Activated T-cell treated with anti-CD3 and anti-CD28 coated beads, Interleukin-2, amount 50 U/mL, for 24 hours (primary cell): Measurements from ENCODE around the gene COL4A1.

Source experiments
- DNase-seq: peaks from one replicate; pipeline ENCODE4 v3.0.0-alpha.2; 2020
- H3K27ac Mint-ChIP-seq: 2 replicates; pipeline ENCODE4 v1.8.0; 2020; ENCODE audit warnings: mild to moderate bottlenecking, mixed read lengths
- H3K27me3 Mint-ChIP-seq: 2 replicates; pipeline ENCODE4 v1.8.0; 2020; ENCODE audit warnings: mixed read lengths
- H3K36me3 Mint-ChIP-seq: 2 replicates; pipeline ENCODE4 v1.8.0; 2020; ENCODE audit warnings: low read depth, mixed read lengths
- H3K4me1 Mint-ChIP-seq: 2 replicates; pipeline ENCODE4 v1.8.0; 2020; ENCODE audit warnings: low read depth, mixed read lengths
- H3K4me3 Mint-ChIP-seq: 2 replicates; pipeline ENCODE4 v1.8.0; 2020; ENCODE audit warnings: mild to moderate bottlenecking, moderate library complexity, mixed read lengths
- H3K9me3 Mint-ChIP-seq: 2 replicates; pipeline ENCODE4 v1.8.0; 2020; ENCODE audit warnings: mixed read lengths

COL4A1 gene

DNA sequence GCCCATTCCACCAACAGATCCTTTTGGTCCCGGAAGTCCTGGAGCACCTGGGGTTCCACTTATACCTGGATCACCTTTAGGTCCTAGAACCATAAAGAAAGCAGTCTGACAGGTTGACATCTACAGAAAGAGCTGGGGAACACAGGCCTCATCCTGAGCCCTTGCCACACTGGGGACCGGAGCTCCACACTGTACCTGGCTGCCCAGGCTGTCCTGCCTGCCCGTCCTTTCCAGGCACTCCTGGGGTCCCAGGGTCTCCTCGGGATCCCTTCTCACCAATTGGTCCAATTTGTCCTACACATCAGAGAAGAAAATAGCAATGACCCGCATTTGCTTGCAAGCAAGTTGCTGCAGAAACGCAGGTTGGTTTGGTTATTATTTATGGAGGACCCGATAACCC is 130.5 kb downstream of the COL4A1 start:
- Mint-ChIP-seq H3K27me3 (peaks cover 4% of the 10 kb centered on the region), H3K36me3 (no peaks in the 10 kb centered on the region), H3K27ac (no peak overlapping the region), H3K4me3 (no peak overlapping the region), H3K4me1 (no peaks in the 10 kb centered on the region), H3K9me3 (peaks cover 14% of the 10 kb centered on the region)
- DNase-seq, result no peak

DNA sequence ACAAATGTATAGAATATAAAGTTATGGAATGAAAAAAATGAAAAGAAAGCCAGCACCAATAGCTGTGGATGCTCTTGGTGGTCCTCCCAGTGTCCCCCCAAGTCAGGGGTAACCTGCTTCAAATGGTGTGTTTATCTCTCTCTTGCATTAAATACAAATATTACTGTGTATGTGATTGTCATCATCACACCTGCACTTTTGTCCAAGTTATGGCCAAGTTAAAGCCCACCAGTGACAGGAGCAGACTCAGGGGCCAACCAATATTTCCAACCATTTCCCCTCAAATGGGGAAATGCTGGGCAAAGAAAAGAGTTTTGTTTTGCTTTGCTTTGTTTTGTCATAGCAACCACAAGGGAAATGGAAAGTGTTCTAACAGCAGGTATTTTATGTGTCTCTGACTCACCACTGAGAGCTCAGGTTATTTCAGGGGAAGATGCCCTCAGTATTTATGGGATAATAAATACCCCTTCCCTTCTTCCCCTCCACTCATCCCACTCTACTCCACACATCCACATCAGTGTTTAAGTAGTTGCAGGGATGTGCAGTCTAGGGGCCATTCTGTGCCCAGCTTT is 133.6 kb downstream of the COL4A1 start:
- no peak for DNase-seq
- Mint-ChIP-seq H3K4me1 (no peaks in the 10 kb centered on the region), H3K27me3 (peaks cover 4% of the 10 kb centered on the region), H3K4me3 (no peak overlapping the region), H3K27ac (no peak overlapping the region), H3K9me3 (peaks cover 14% of the 10 kb centered on the region), H3K36me3 (no peaks in the 10 kb centered on the region)

- Mint-ChIP-seq H3K27ac (no peak overlapping the region), H3K9me3 (peaks cover 14% of the 10 kb centered on the region), H3K36me3 (no peaks in the 10 kb centered on the region), H3K4me1 (no peaks in the 10 kb centered on the region), H3K4me3 (no peak overlapping the region), H3K27me3 (peaks cover 6% of the 10 kb centered on the region)
- no peak for DNase-seq
Measured at GRCh38 chr13:110170882-110171281, 136.1 kb downstream of the COL4A1 start.

GRCh38 chr13:110170020-110170790 is 136.8 kb downstream of the COL4A1 start:
- Mint-ChIP-seq H3K9me3 (peaks cover 14% of the 10 kb centered on the region), H3K27ac (no peak overlapping the region), H3K4me1 (no peaks in the 10 kb centered on the region), H3K4me3 (no peak overlapping the region), H3K36me3 (no peaks in the 10 kb centered on the region), H3K27me3 (peaks cover 12% of the 10 kb centered on the region)
- DNase-seq, result no peak

DNA sequence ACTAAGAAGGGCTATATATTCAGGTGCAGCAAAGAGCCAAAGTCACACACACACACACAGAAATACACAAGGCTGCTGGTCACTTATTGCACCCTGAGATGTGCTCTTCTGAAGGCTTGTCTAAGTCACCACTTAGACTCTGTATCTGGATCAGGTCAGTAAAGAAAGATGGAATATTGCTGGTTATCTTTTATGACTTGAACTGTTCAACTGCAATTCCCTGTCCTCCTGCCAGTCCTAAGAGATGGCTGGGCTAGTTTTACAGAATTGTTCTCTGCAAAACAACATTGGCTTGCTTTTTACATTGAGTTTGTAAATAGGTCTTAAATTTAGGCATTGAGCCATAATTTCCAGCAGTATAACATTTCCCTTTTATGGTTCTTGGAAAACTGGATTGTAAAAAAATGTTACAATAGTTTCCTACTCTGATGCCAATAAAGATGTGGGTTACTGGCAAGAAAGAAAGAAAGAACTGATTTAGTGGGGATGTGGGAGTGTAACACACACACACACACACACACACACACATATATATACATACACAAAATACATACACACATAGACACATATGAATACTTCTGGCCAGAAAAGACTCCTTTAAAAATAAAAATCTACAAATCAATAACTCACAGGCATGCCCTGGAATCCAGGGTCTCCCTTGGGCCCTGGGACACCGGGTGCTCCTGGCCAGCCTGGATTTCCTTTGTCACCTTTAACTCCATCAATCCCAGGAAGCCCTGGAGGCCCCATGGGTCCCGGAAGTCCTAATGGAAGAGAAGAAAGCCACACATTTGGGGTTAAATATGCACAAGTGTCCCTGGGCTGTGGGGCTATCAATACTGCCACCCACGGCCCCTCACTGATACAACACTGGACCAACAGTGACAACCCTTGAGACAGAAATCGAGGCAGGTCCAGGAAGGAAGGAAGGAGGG is 137.7 kb downstream of the COL4A1 start:
- Mint-ChIP-seq H3K27ac (no peak overlapping the region), H3K36me3 (no peaks in the 10 kb centered on the region), H3K4me1 (no peaks in the 10 kb centered on the region)

GRCh38 chr13:110166598-110166997 is 140.4 kb downstream of the COL4A1 start:
- Mint-ChIP-seq H3K27ac (no peak overlapping the region), H3K4me3 (no peak overlapping the region), H3K27me3 (peaks cover 14% of the 10 kb centered on the region), H3K4me1 (no peaks in the 10 kb centered on the region), H3K9me3 (no peaks in the 10 kb centered on the region), H3K36me3 (no peaks in the 10 kb centered on the region)
- no peak for DNase-seq

More for the DNA sequence above, 137.7 kb downstream of the COL4A1 start:
- no peak for DNase-seq
- Mint-ChIP-seq H3K27me3 (peaks cover 17% of the 10 kb centered on the region), H3K9me3 (peaks cover 14% of the 10 kb centered on the region), H3K4me3 (no peak overlapping the region)

- H3K36me3 Mint-ChIP-seq, result no peaks in the 10 kb centered on the region
- no peaks in the 10 kb centered on the region for H3K4me1 Mint-ChIP-seq
- no peak for DNase-seq
- H3K27me3 Mint-ChIP-seq, result peaks cover 14% of the 10 kb centered on the region
- no peaks in the 10 kb centered on the region for H3K9me3 Mint-ChIP-seq
- no peak overlapping the region for H3K4me3 Mint-ChIP-seq
- no peak overlapping the region for H3K27ac Mint-ChIP-seq
Measured at GRCh38 chr13:110164706-110165105, 142.3 kb downstream of the COL4A1 start.

DNA sequence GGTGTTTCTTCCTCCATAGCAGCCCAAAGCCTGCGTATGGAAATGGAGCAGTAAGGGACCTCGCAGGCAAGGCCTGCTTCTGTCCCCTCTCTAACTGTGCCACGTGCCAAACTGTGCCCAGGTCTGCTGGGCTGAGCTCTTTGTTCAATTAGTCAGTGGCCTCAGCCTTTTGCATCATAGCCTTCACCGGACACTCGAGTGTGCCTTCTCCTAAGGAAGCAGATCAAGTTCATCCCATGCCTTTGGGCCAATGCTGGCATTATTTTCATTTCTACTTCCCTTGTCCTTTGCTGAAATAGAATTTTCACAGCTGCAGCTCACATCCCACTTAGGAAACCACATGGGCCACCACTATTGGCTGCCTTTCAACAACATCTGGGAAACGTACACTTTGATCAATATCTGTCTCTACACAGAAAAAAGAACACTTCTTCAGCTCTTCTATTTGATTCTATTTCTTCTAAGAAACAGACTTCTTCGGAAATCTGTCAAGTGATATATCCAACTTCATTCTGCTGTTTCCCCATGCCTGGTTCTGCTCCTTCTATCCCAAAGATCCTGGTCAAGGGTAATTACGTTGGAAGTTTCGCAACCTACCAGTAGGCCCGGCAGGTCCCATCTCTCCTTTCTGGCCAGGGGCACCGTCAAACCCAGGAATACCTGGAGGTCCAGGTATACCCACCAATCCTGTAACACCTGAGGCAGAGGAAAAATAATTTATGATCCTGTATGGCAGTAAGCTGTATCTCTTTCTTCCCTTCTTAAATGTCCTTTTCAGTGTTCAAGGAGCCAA is 143.9 kb downstream of the COL4A1 start:
- H3K4me3 Mint-ChIP-seq, result no peak overlapping the region
- H3K36me3 Mint-ChIP-seq, result no peaks in the 10 kb centered on the region

DNA sequence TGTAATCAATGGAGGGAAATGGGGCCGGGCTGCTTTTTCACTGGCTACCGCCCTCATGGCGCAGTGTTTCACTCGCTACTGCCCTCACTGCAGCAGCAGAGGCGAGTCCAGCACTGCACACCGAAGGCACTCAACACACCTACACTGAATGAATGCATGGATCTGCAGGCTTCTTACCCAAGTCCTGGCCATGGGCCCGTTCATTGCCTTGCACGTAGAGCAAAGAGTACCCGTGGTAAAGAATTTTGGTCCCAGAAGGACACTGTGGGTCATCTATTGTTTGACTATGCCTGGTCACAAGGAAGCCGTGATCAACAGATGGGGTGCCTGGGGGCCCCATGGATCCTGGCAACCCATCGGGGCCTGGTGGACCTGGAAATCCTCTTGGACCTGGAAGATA is 144.9 kb downstream of the COL4A1 start:
- H3K27ac Mint-ChIP-seq, result no peak overlapping the region
- DNase-seq, result no peak
- no peaks in the 10 kb centered on the region for H3K9me3 Mint-ChIP-seq
- no peaks in the 10 kb centered on the region for H3K4me1 Mint-ChIP-seq
- no peaks in the 10 kb centered on the region for H3K36me3 Mint-ChIP-seq
- H3K4me3 Mint-ChIP-seq, result no peak overlapping the region
- peaks cover 14% of the 10 kb centered on the region for H3K27me3 Mint-ChIP-seq

More for the DNA sequence above, 143.9 kb downstream of the COL4A1 start:
- no peaks in the 10 kb centered on the region for H3K9me3 Mint-ChIP-seq
- peaks cover 14% of the 10 kb centered on the region for H3K27me3 Mint-ChIP-seq
- no peaks in the 10 kb centered on the region for H3K4me1 Mint-ChIP-seq
- no peak overlapping the region for H3K27ac Mint-ChIP-seq
- no peak for DNase-seq

DNA sequence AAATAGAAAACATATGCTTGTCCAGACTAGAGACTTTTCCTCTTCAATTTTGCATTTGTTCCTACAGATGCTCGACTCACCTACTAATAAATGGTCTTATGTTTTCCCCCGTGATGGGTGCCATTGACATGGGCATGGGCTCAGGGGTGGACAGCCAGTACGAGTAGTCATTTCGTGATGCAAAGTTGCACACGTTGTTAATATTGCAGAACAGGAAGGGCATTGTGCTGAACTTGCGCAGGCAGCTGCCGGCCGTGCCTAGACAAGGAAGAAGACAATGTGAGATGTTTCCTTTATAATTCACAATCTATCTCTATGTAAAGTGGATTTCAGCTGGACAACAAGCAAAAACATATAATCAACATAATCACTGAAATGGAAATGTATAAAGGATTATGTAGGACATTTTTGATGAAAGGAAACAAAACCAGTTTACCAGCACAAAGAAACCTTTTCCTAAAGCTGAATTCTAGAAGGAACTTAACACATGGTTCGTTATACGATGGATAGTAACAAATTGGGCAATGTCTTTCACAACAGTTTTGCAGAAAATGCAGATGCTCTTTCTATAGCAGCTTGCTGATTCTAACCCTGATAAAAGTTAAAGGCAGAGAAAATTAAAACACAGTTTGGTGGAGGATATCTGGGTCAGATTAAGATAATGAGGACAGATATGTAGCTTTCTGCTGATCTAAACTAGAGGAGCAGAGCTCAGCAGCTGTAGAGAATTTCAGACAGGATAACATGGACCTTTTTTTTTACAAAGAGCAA is 145.7 kb downstream of the COL4A1 start:
- Mint-ChIP-seq H3K36me3 (no peaks in the 10 kb centered on the region), H3K27ac (no peak overlapping the region), H3K4me1 (no peaks in the 10 kb centered on the region), H3K4me3 (no peak overlapping the region), H3K9me3 (no peaks in the 10 kb centered on the region), H3K27me3 (peaks cover 14% of the 10 kb centered on the region)
- no peak for DNase-seq

DNA sequence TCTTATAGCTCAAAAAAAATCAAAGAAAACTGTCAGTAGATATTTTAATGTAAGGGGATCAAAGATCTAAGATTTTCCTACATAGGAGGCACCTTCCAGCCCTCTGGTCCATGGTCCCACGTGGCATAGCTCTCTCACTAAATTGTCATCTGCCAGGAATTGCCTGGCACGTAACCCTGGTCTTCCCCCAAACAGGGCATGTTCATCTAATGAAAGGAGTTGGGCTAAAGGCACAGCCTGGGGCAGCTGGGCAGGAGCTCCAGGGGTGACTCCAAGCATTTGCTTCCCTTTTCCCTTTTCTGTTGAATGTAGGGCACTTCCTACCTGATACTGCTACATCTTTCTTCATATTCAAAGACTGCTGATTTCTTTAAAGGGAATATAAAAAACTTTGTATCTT is 148.7 kb downstream of the COL4A1 start:
- Mint-ChIP-seq H3K27me3 (no peaks in the 10 kb centered on the region), H3K36me3 (no peaks in the 10 kb centered on the region), H3K27ac (no peak overlapping the region), H3K4me3 (no peak overlapping the region), H3K9me3 (no peaks in the 10 kb centered on the region), H3K4me1 (no peaks in the 10 kb centered on the region)
- no peak for DNase-seq

DNA sequence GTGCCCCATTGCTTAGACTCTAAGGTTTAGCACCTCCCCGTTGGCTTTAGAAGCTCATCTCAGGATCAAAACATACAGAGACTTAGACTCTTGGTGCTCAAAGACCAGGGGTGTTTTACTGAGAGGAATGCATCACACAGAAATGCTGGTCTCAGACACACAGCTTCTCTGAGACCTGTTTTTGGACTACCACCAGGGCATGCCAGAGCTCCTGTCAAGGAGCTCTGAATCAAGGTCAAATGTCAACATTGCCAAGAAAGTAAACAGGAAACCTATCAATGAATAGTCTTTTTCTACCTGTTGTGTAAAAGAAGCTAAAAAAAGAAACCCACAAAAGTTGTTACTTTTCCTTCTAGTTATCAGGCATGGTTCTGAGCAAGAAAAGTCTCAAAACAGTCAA is 149.2 kb downstream of the COL4A1 start:
- no peaks in the 10 kb centered on the region for H3K36me3 Mint-ChIP-seq
- no peaks in the 10 kb centered on the region for H3K4me1 Mint-ChIP-seq
- DNase-seq, result no peak
- no peak overlapping the region for H3K4me3 Mint-ChIP-seq
- no peaks in the 10 kb centered on the region for H3K27me3 Mint-ChIP-seq
- no peaks in the 10 kb centered on the region for H3K9me3 Mint-ChIP-seq
- H3K27ac Mint-ChIP-seq, result no peak overlapping the region

GRCh38 chr13:110156301-110157049 is 150.5 kb downstream of the COL4A1 start:
- no peaks in the 10 kb centered on the region for H3K4me1 Mint-ChIP-seq
- H3K4me3 Mint-ChIP-seq, result no peak overlapping the region
- H3K36me3 Mint-ChIP-seq, result no peaks in the 10 kb centered on the region
- no peaks in the 10 kb centered on the region for H3K9me3 Mint-ChIP-seq
- H3K27me3 Mint-ChIP-seq, result no peaks in the 10 kb centered on the region
- H3K27ac Mint-ChIP-seq, result no peak overlapping the region
- DNase-seq, result no peak
